ENCODE data around the gene FPGT.
"Not testable (repeated sequence)": the region's sequence is repeated elsewhere in the genome, so short reads cannot be mapped to it uniquely, and the experiment has no call there.

FPGT gene

GRCh38 chr1:74197657-74198552, at the start of gene FPGT, which contains the start of gene LRRIQ3:
TSS of gene FPGT (plus strand) at chr1:74198242. CDS start at chr1:74198279, 37 bp downstream.
TSS of gene LRRIQ3 (minus strand) at chr1:74198176. CDS start at chr1:74183684, 14,492 bp downstream.
- H3K4me3 ChIP-seq (ENCODE audit: low read depth, low read length): peak within 1 kb of the TSS; percentile 65

GRCh38 chr1:74160046-74160445, 38.0 kb upstream of the FPGT start:
- no peak overlapping the region for H3K4me3 ChIP-seq (ENCODE audit: low read depth, low read length)

GRCh38 chr1:74161497-74161896, 36.5 kb upstream of the FPGT start:
- no peak overlapping the region for H3K4me3 ChIP-seq (ENCODE audit: low read depth, low read length)

GRCh38 chr1:74162333-74162732, 35.7 kb upstream of the FPGT start:
- H3K4me3 ChIP-seq (ENCODE audit: low read depth, low read length): no peak overlapping the region

- H3K4me3 ChIP-seq (ENCODE audit: low read depth, low read length): not testable (repeated sequence)
These were observed 23.6 kb upstream of the FPGT start for GRCh38 chr1:74174423-74174822.

- H3K4me3 ChIP-seq (ENCODE audit: low read depth, low read length): no peak overlapping the region
These were observed 17.6 kb upstream of the FPGT start for GRCh38 chr1:74180490-74180889.

- no peak overlapping the region for H3K4me3 ChIP-seq (ENCODE audit: low read depth, low read length)
These were observed 4.1 kb upstream of the FPGT start for GRCh38 chr1:74193908-74194307.

- no peak overlapping the region for H3K4me3 ChIP-seq (ENCODE audit: low read depth, low read length)
These were observed 2.7 kb upstream of the FPGT start for GRCh38 chr1:74195339-74195738.

GRCh38 chr1:74197255-74197654, 787 bp upstream of the FPGT start:
- no peak overlapping the region for H3K4me3 ChIP-seq (ENCODE audit: low read depth, low read length)

GRCh38 chr1:74199504-74199903, 1.5 kb downstream of the FPGT start:
- H3K4me3 ChIP-seq (ENCODE audit: low read depth, low read length): no peak overlapping the region

- H3K4me3 ChIP-seq (ENCODE audit: low read depth, low read length): no peak overlapping the region
These were observed 7.2 kb downstream of the FPGT start for GRCh38 chr1:74205266-74205665.

GRCh38 chr1:74215229-74215628, 17.2 kb downstream of the FPGT start:
- H3K4me3 ChIP-seq (ENCODE audit: low read depth, low read length): no peak overlapping the region

GRCh38 chr1:74222701-74223100, 24.7 kb downstream of the FPGT start:
- no peak overlapping the region for H3K4me3 ChIP-seq (ENCODE audit: low read depth, low read length)

GRCh38 chr1:74223453-74223852, 25.4 kb downstream of the FPGT start:
- H3K4me3 ChIP-seq (ENCODE audit: low read depth, low read length): no peak overlapping the region

GRCh38 chr1:74235153-74235552, 37.1 kb downstream of the FPGT start, which contains the start of gene TNNI3K:
TSS of gene TNNI3K (plus strand) at chr1:74235387. CDS start at chr1:74235452, 65 bp downstream.
- no peak within 1 kb of the TSS for H3K4me3 ChIP-seq (ENCODE audit: low read depth, low read length)

- no peak overlapping the region for H3K4me3 ChIP-seq (ENCODE audit: low read depth, low read length)
These were observed 38.4 kb downstream of the FPGT start for GRCh38 chr1:74236440-74236839.

- H3K4me3 ChIP-seq (ENCODE audit: low read depth, low read length): no peak overlapping the region
These were observed 39.0 kb downstream of the FPGT start for GRCh38 chr1:74237035-74237434.

- H3K4me3 ChIP-seq (ENCODE audit: low read depth, low read length): no peak overlapping the region
These were observed 39.7 kb downstream of the FPGT start for GRCh38 chr1:74237787-74238186.

- no peak overlapping the region for H3K4me3 ChIP-seq (ENCODE audit: low read depth, low read length)
These were observed 47.2 kb downstream of the FPGT start for GRCh38 chr1:74245168-74245772.

GRCh38 chr1:74246315-74246714, 48.3 kb downstream of the FPGT start:
- no peak overlapping the region for H3K4me3 ChIP-seq (ENCODE audit: low read depth, low read length)

GRCh38 chr1:74247881-74248528, 50.0 kb downstream of the FPGT start:
- H3K4me3 ChIP-seq (ENCODE audit: low read depth, low read length): no peak overlapping the region
